Measurements from ENCODE around the gene RNF224.

The RNF224 gene

GRCh38 chr9:137243626-137244485 lies 16.6 kb downstream of the RNF224 start:
- Histone ChIP-seq H3K4ac (ENCODE audit: low read depth in 1 of 2, low read length in 2 of 2) (no peak overlapping the region), H3K9me3 (ENCODE audit: control insufficient read depth, low read length) (no peaks in the 10 kb centered on the region), H3K27ac (ENCODE audit: low read length, poor library complexity, severe bottlenecking) (no peak overlapping the region), H2BK15ac (ENCODE audit: low read depth, poor library complexity, severe bottlenecking) (no peak overlapping the region), H3K27me3 (ENCODE audit: control insufficient read depth in 1 of 2, insufficient read depth in 1 of 2, low read length in 2 of 2) (peaks cover 0 to 12% of the 10 kb centered on the region in 2 experiments), H4K8ac (ENCODE audit: low read length) (no peak overlapping the region), H3K18ac (ENCODE audit: low read depth in 1 of 2, low read length in 2 of 2) (peak overlapping the region in 1 of 2 experiments; percentile 64), H3K36me3 (ENCODE audit: control insufficient read depth in 1 of 2, insufficient read depth in 2 of 2, low read depth in 1 of 2, low read length in 2 of 2) (peaks cover 24 to 27% of the 10 kb centered on the region in 2 experiments), H2BK5ac (ENCODE audit: low read depth, low read length, poor library complexity, severe bottlenecking) (no peak overlapping the region), H2BK120ac (ENCODE audit: low read depth, low read length) (no peak overlapping the region), H3K9ac (ENCODE audit: low read length) (no peak overlapping the region), H3K14ac (ENCODE audit: low read length in 2 of 2) (peak overlapping the region in 1 of 2 experiments; percentile 81), H3K4me3 (ENCODE audit: insufficient read depth in 1 of 2, low read depth in 1 of 2, low read length in 2 of 2) (no peak overlapping the region), H4K91ac (ENCODE audit: low read length) (no peak overlapping the region), H2AFZ (ENCODE audit: low read depth, low read length) (no peak overlapping the region), H3K79me1 (replicated peaks; ENCODE audit: low read length, poor library complexity, severe bottlenecking) (peaks cover 3% of the 10 kb centered on the region), H2AK5ac (ENCODE audit: low read length, severe bottlenecking) (no peak overlapping the region), H3K4me1 (ENCODE audit: control insufficient read depth, insufficient read depth, low read depth, low read length) (peaks cover 41% of the 10 kb centered on the region), H2BK12ac (ENCODE audit: low read length in 2 of 2) (peak overlapping the region in 1 of 2 experiments; percentile 29), H3K4me2 (ENCODE audit: low read length, poor library complexity, severe bottlenecking) (no peak overlapping the region), H3K23ac (ENCODE audit: low read length in 2 of 2) (peak overlapping the region in 1 of 2 experiments; percentile 94)
- WGBS = 59% methylated on average over 15 of the region's 15 CpGs
- peak; percentile 46 for DNase-seq

GRCh38 chr9:137244486-137245449 lies 17.5 kb downstream of the RNF224 start:
- Histone ChIP-seq H3K27me3 (ENCODE audit: control insufficient read depth in 1 of 2, insufficient read depth in 1 of 2, low read length in 2 of 2) (peaks cover 0 to 17% of the 10 kb centered on the region in 2 experiments), H3K79me1 (replicated peaks; ENCODE audit: low read length, poor library complexity, severe bottlenecking) (no peaks in the 10 kb centered on the region), H3K9ac (ENCODE audit: low read length) (no peak overlapping the region), H4K8ac (ENCODE audit: low read length) (no peak overlapping the region), H2BK120ac (ENCODE audit: low read depth, low read length) (no peak overlapping the region), H2AK5ac (ENCODE audit: low read length, severe bottlenecking) (no peak overlapping the region), H3K4me2 (ENCODE audit: low read length, poor library complexity, severe bottlenecking) (no peak overlapping the region), H2BK5ac (ENCODE audit: low read depth, low read length, poor library complexity, severe bottlenecking) (no peak overlapping the region), H3K9me3 (ENCODE audit: control insufficient read depth, low read length) (no peaks in the 10 kb centered on the region), H3K18ac (ENCODE audit: low read depth in 1 of 2, low read length in 2 of 2) (no peak overlapping the region), H3K4ac (ENCODE audit: low read depth in 1 of 2, low read length in 2 of 2) (no peak overlapping the region), H2BK15ac (ENCODE audit: low read depth, poor library complexity, severe bottlenecking) (no peak overlapping the region), H3K27ac (ENCODE audit: low read length, poor library complexity, severe bottlenecking) (no peak overlapping the region), H3K14ac (ENCODE audit: low read length in 2 of 2) (no peak overlapping the region), H2AFZ (ENCODE audit: low read depth, low read length) (no peak overlapping the region), H2BK12ac (ENCODE audit: low read length in 2 of 2) (no peak overlapping the region), H3K23ac (ENCODE audit: low read length in 2 of 2) (peak overlapping the region in 1 of 2 experiments; percentile 14), H4K91ac (ENCODE audit: low read length) (peak overlapping the region; percentile 61), H3K36me3 (ENCODE audit: control insufficient read depth in 1 of 2, insufficient read depth in 2 of 2, low read depth in 1 of 2, low read length in 2 of 2) (peaks cover 24 to 27% of the 10 kb centered on the region in 2 experiments), H3K4me3 (ENCODE audit: insufficient read depth in 1 of 2, low read depth in 1 of 2, low read length in 2 of 2) (no peak overlapping the region), H3K4me1 (ENCODE audit: control insufficient read depth, insufficient read depth, low read depth, low read length) (peaks cover 37% of the 10 kb centered on the region)
- DNase-seq = peak; percentile 53
- 67% methylated on average over 36 of the region's 36 CpGs for WGBS

- H2BK15ac ChIP-seq (ENCODE audit: low read depth, poor library complexity, severe bottlenecking) = no peak overlapping the region
- H3K27ac ChIP-seq (ENCODE audit: low read length, poor library complexity, severe bottlenecking) = no peak overlapping the region
- H4K8ac ChIP-seq (ENCODE audit: low read length) = no peak overlapping the region
- H2BK12ac ChIP-seq (ENCODE audit: low read length in 2 of 2) = no peak overlapping the region
- H3K4me1 ChIP-seq (ENCODE audit: control insufficient read depth, insufficient read depth, low read depth, low read length) = peaks cover 40% of the 10 kb centered on the region
- H3K27me3 ChIP-seq (ENCODE audit: control insufficient read depth in 1 of 2, insufficient read depth in 1 of 2, low read length in 2 of 2) = peaks cover 0 to 17% of the 10 kb centered on the region in 2 experiments
- no peaks in the 10 kb centered on the region for H3K79me1 ChIP-seq (replicated peaks; ENCODE audit: low read length, poor library complexity, severe bottlenecking)
- H2AFZ ChIP-seq (ENCODE audit: low read depth, low read length) = no peak overlapping the region
- H3K4me3 ChIP-seq (ENCODE audit: insufficient read depth in 1 of 2, low read depth in 1 of 2, low read length in 2 of 2) = no peak overlapping the region
- no peak overlapping the region for H2BK120ac ChIP-seq (ENCODE audit: low read depth, low read length)
- no peak overlapping the region for H2BK5ac ChIP-seq (ENCODE audit: low read depth, low read length, poor library complexity, severe bottlenecking)
- peaks cover 24 to 27% of the 10 kb centered on the region in 2 experiments for H3K36me3 ChIP-seq (ENCODE audit: control insufficient read depth in 1 of 2, insufficient read depth in 2 of 2, low read depth in 1 of 2, low read length in 2 of 2)
- DNase-seq = no peak
- H3K18ac ChIP-seq (ENCODE audit: low read depth in 1 of 2, low read length in 2 of 2) = no peak overlapping the region
- H3K9me3 ChIP-seq (ENCODE audit: control insufficient read depth, low read length) = no peaks in the 10 kb centered on the region
- peak overlapping the region in 1 of 2 experiments; percentile 14 for H3K23ac ChIP-seq (ENCODE audit: low read length in 2 of 2)
- H3K14ac ChIP-seq (ENCODE audit: low read length in 2 of 2) = no peak overlapping the region
- H2AK5ac ChIP-seq (ENCODE audit: low read length, severe bottlenecking) = no peak overlapping the region
- no peak overlapping the region for H3K4ac ChIP-seq (ENCODE audit: low read depth in 1 of 2, low read length in 2 of 2)
- H3K4me2 ChIP-seq (ENCODE audit: low read length, poor library complexity, severe bottlenecking) = no peak overlapping the region
- no peak overlapping the region for H3K9ac ChIP-seq (ENCODE audit: low read length)
- 92% methylated on average over 25 of the region's 25 CpGs for WGBS
- no peak overlapping the region for H4K91ac ChIP-seq (ENCODE audit: low read length)
Observed at GRCh38 chr9:137245450-137246421, 18.4 kb downstream of the RNF224 start.
